HPDE6-E6E7 (cell line): ENCODE results near the gene VWA3B.

Experiments
- DNase-seq: peaks from one replicate; pipeline ENCODE4 v3.0.0; 2011; ENCODE audit warnings: missing footprints; ENCODE audit errors: extremely low spot score

Gene VWA3B

GRCh38 chr2:98332989-98333388 lies 246.0 kb downstream of the VWA3B start:
- no peak for DNase-seq

- DNase-seq, result no peak
Measured at GRCh38 chr2:98333922-98334321, 247.0 kb downstream of the VWA3B start.

DNA sequence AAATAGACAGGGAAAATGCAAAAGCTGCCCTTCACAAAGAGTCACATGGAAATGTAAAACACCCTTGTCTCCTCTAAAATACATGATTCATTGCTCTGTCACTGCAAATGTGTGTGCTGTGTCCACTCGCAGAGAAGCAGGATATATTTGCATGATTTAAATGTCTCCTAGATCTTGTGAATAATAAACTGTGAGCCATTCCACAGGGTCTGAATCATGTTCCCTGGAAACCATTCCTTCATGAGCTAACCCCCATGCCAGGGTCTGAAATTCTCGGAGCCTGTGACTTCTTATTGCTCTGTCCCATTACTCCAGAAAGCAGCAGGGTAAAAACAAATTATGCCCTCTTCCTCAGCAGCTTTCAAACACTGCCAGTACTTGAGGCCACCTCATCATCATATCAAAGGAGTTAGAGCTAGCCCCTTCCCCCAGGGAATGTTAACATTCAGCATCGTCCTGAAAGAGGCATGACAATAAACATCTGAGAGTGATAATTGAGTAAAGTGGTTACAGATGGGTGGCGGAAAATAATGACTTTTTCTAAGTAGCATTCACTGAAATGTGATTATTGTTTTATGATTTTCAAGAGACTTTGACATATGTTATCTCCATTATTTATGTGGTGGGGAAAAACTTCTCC lies 247.6 kb downstream of the VWA3B start:
- DNase-seq, result peak; percentile 48

DNA sequence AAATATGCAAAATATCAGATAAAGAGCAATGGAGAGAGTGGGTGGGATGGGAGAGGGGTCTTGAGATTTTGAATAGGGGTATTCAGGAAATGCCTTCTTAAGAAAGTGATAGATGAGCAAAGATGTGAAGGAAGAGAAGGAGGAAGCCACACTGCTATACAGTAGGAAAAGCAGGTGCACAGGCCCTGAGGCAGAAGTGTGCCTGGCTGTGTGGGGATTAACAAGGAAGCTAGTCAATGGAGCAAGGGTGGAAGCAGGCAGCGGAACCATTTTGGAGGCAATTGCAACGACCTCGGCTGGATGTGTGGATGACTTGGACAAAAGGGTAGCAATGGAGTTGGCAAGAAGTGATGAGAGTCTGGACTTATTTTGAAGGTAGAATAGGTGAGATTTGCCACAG lies 248.3 kb downstream of the VWA3B start:
- no peak for DNase-seq

GRCh38 chr2:98341241-98341640 lies 254.3 kb downstream of the VWA3B start:
- DNase-seq, result no peak

- DNase-seq, result no peak
Measured at GRCh38 chr2:98343285-98343684, 256.3 kb downstream of the VWA3B start.

DNA sequence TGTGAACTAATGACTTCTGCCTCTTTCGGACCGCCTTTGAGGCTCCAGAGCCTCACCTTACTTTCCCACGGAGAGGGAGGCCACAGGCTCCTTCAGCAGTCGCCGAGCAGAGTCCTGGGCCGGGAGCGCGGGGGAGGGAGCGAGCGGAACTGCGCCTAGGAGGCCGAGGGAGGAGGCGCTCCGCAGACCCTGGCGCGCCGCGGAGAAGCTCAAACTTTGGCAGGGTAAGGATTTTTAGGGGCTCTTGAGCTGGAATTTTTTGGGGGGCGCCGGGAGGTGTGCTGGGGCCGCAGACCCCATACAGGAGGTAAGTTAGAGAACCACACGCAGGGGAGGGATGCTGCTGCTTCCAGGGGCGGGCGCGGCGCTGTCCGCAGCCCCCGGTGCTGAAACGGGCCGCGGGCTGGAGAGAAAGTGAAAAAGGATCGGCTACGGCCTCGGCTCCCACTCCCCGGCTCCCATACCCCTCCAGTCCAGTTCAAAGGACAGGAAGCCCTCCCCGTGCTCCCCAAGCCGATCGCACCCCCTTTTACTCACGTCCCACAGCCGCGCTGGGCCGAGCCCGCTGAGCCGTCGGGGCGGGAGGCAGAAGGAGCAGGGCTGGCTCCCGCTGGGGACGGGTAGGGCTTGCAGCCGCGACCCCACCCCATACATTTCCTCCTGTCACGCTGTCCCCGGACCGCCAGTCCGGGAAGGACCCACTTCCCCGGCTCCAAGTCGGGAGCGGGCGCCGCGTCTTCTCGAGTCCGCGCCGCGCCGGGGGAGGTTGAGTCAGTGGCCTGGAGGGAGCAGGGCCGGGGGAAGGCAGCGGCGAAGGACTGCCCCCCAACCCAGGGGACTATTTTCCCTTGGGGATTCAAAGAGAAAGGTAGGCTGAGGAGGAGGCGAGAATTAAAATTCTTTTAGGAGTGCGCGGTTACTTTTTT lies 259.6 kb downstream of the VWA3B start, which contains the start of gene CNGA3:
TSS of gene CNGA3 (plus strand) at position 146 of the 926 bp plus-strand sequence. CDS start 23,520 bp downstream, outside the sequence.
- no peak for DNase-seq

- DNase-seq, result no peak
Measured at GRCh38 chr2:98347298-98348065, 260.5 kb downstream of the VWA3B start.

DNA sequence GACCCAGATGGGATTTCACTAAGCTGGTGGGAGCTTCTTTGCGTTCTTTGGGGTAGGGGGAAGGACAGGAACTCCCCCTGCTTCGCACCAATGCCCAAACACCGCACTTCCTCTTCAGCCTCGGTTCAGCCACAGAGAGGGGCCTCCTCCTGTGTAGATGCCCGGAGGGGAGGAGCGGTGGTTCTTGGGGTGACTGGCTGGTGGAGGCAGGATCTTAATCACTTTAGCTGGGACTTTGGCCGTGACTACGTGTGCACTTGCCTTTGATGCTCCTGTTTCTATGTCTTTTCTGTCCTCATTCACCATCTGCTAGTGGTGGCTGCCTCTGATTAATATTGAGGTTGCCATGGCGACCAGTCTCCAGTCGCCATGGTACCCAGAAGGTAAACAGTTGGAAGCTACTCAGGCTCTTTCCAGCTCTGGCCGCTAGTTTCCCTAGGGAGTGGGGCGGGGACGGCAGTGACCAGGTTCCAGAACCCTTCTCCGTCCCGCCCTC lies 261.1 kb downstream of the VWA3B start:
- no peak for DNase-seq

- DNase-seq, result no peak
Measured at GRCh38 chr2:98350411-98350810, 263.4 kb downstream of the VWA3B start.

- DNase-seq, result no peak
Measured at GRCh38 chr2:98355881-98356280, 268.9 kb downstream of the VWA3B start.

- no peak for DNase-seq
Measured at GRCh38 chr2:98356729-98357128, 269.8 kb downstream of the VWA3B start.

DNA sequence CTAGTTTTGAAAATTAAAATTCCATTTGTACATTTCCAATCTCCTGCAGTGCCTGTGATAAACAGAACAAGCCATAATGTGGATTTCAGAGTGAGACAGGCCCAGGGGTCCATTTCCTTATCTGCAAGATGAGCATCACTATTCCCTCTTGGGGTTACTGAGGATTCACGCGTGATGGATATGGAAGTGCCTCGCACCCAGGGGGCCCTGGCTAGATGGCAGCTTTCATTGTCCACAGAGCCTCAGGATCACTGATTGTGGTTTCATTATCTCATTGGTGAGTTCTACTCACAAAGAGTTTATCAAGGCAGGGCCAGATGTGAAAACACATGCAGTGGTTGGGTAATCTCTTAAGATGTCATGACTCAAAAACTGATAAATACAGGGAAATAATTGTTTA lies 270.9 kb downstream of the VWA3B start:
- DNase-seq, result no peak

GRCh38 chr2:98359986-98360385 lies 273.0 kb downstream of the VWA3B start:
- peak; percentile 49 for DNase-seq
